Duodenal mucosa (tissue), 2 donors: ENCODE data around the gene PRSS33.
A peak's percentile ranks its signal among the peaks of the same experiment; 100 is the strongest.

Experiments
- H3K27ac ChIP-seq: one replicate; pipeline ENCODE4 v1.7.0; 2013; ENCODE audit warnings: low read depth, low read length
- H3K27me3 ChIP-seq, 2 donors: one replicate each; pipeline ENCODE4 v1.7.0; 2013; ENCODE audit warnings: low read length in 2 of 2, control low read depth in 1 of 2; ENCODE audit not compliant: insufficient read depth in 2 of 2, control insufficient read depth in 1 of 2
- H3K36me3 ChIP-seq, 2 donors: one replicate each; pipeline ENCODE4 v1.7.0; 2013; ENCODE audit warnings: low read length in 2 of 2, control low read depth in 1 of 2; ENCODE audit not compliant: insufficient read depth in 2 of 2, control insufficient read depth in 1 of 2
- H3K4me1 ChIP-seq, 2 donors: one replicate each; pipeline ENCODE4 v1.7.0; 2013; ENCODE audit warnings: low read length in 2 of 2, control low read depth in 1 of 2; ENCODE audit not compliant: insufficient read depth in 2 of 2, control insufficient read depth in 1 of 2
- H3K4me3 ChIP-seq, 2 donors: one replicate each; pipeline ENCODE4 v1.7.0; 2013; ENCODE audit warnings: low read length in 2 of 2, low read depth in 1 of 2
- H3K9ac ChIP-seq, 2 donors: one replicate each; pipeline ENCODE4 v1.7.0; 2013; ENCODE audit warnings: low read length in 2 of 2, low read depth in 1 of 2
- H3K9me3 ChIP-seq, 2 donors: one replicate each; pipeline ENCODE4 v1.7.0; 2013; ENCODE audit warnings: low read length in 2 of 2, control low read depth in 1 of 2; ENCODE audit not compliant: control insufficient read depth in 1 of 2

The PRSS33 gene

GRCh38 chr16:2769100-2769529 is 18.2 kb downstream of the PRSS33 start:
- Histone ChIP-seq H3K27me3 (no peaks in the 10 kb centered on the region), H3K36me3 (peaks cover 82 to 98% of the 10 kb centered on the region in 2 donors), H3K9ac (peak overlapping the region in 1 of 2 donors; percentile 16), H3K27ac (no peak overlapping the region), H3K4me3 (no peak overlapping the region), H3K9me3 (no peaks in the 10 kb centered on the region), H3K4me1 (peaks cover 8 to 20% of the 10 kb centered on the region in 2 donors)

GRCh38 chr16:2768403-2769089 is 18.8 kb downstream of the PRSS33 start:
- no peaks in the 10 kb centered on the region for H3K9me3 ChIP-seq
- peaks cover 86 to 98% of the 10 kb centered on the region in 2 donors for H3K36me3 ChIP-seq
- peaks cover 8 to 20% of the 10 kb centered on the region in 2 donors for H3K4me1 ChIP-seq
- no peak overlapping the region for H3K4me3 ChIP-seq
- H3K27ac ChIP-seq, result no peak overlapping the region
- no peaks in the 10 kb centered on the region for H3K27me3 ChIP-seq
- H3K9ac ChIP-seq, result no peak overlapping the region

- H3K9me3 ChIP-seq, result no peaks in the 10 kb centered on the region
- H3K4me1 ChIP-seq, result peaks cover 8 to 20% of the 10 kb centered on the region in 2 donors
- H3K27ac ChIP-seq, result no peak overlapping the region
- H3K27me3 ChIP-seq, result no peaks in the 10 kb centered on the region
- peaks cover 87 to 98% of the 10 kb centered on the region in 2 donors for H3K36me3 ChIP-seq
- no peak overlapping the region for H3K4me3 ChIP-seq
- H3K9ac ChIP-seq, result no peak overlapping the region
These were observed 19.5 kb downstream of the PRSS33 start for GRCh38 chr16:2767891-2768290.

GRCh38 chr16:2767140-2767731 is 20.1 kb downstream of the PRSS33 start:
- peaks cover 91 to 100% of the 10 kb centered on the region in 2 donors for H3K36me3 ChIP-seq
- H3K9ac ChIP-seq, result no peak overlapping the region
- no peak overlapping the region for H3K4me3 ChIP-seq
- no peaks in the 10 kb centered on the region for H3K27me3 ChIP-seq
- H3K27ac ChIP-seq, result no peak overlapping the region
- no peaks in the 10 kb centered on the region for H3K9me3 ChIP-seq
- peaks cover 8 to 20% of the 10 kb centered on the region in 2 donors for H3K4me1 ChIP-seq

GRCh38 chr16:2766430-2767139 is 20.8 kb downstream of the PRSS33 start:
- no peak overlapping the region for H3K27ac ChIP-seq
- H3K4me1 ChIP-seq, result peaks cover 8 to 20% of the 10 kb centered on the region in 2 donors
- no peak overlapping the region for H3K4me3 ChIP-seq
- H3K9me3 ChIP-seq, result no peaks in the 10 kb centered on the region
- no peak overlapping the region for H3K9ac ChIP-seq
- peaks cover 93 to 100% of the 10 kb centered on the region in 2 donors for H3K36me3 ChIP-seq
- no peaks in the 10 kb centered on the region for H3K27me3 ChIP-seq

- no peak overlapping the region for H3K9ac ChIP-seq
- H3K27ac ChIP-seq, result no peak overlapping the region
- no peak overlapping the region for H3K4me3 ChIP-seq
- peaks cover 94 to 100% of the 10 kb centered on the region in 2 donors for H3K36me3 ChIP-seq
- H3K4me1 ChIP-seq, result peaks cover 8 to 20% of the 10 kb centered on the region in 2 donors
- H3K27me3 ChIP-seq, result no peaks in the 10 kb centered on the region
- no peaks in the 10 kb centered on the region for H3K9me3 ChIP-seq
These were observed 21.6 kb downstream of the PRSS33 start for GRCh38 chr16:2765462-2766404.

GRCh38 chr16:2764718-2765117 is 22.6 kb downstream of the PRSS33 start:
- Histone ChIP-seq H3K9ac (no peak overlapping the region), H3K27me3 (no peaks in the 10 kb centered on the region), H3K4me3 (no peak overlapping the region), H3K27ac (no peak overlapping the region), H3K4me1 (peaks cover 8 to 16% of the 10 kb centered on the region in 2 donors), H3K36me3 (peaks cover 93 to 100% of the 10 kb centered on the region in 2 donors), H3K9me3 (no peaks in the 10 kb centered on the region)

GRCh38 chr16:2763173-2763572 is 24.2 kb downstream of the PRSS33 start:
- Histone ChIP-seq H3K4me3 (no peak overlapping the region), H3K4me1 (peaks cover 0 to 4% of the 10 kb centered on the region in 2 donors), H3K9me3 (no peaks in the 10 kb centered on the region), H3K27ac (no peak overlapping the region), H3K27me3 (no peaks in the 10 kb centered on the region), H3K36me3 (peaks cover 94 to 100% of the 10 kb centered on the region in 2 donors), H3K9ac (no peak overlapping the region)

- H3K4me3 ChIP-seq, result no peak overlapping the region
- no peaks in the 10 kb centered on the region for H3K9me3 ChIP-seq
- H3K27ac ChIP-seq, result no peak overlapping the region
- no peaks in the 10 kb centered on the region for H3K27me3 ChIP-seq
- H3K9ac ChIP-seq, result no peak overlapping the region
- peaks cover 94 to 100% of the 10 kb centered on the region in 2 donors for H3K36me3 ChIP-seq
- H3K4me1 ChIP-seq, result peaks cover 0 to 4% of the 10 kb centered on the region in 2 donors
These were observed 24.6 kb downstream of the PRSS33 start for GRCh38 chr16:2762711-2763110.
